Stimulated activated CD8-positive, alpha-beta memory T cell treated with anti-CD3 and anti-CD28 coated beads, Interleukin-4, amount 100 ng/mL, for 4 hours (primary cell): ENCODE results near the gene ATP4B.
"Not testable (repeated sequence)": the region's sequence is repeated elsewhere in the genome, so short reads cannot be mapped to it uniquely, and the experiment has no call there.

Experiments used
- DNase-seq, 2 donors: peaks; one replicate each; pipeline ENCODE4 v3.0.0-alpha.2; 2020; ENCODE audit warnings: low read depth in 2 of 2, low spot score in 1 of 2

The ATP4B gene

GRCh38 chr13:113625965-113626721 lies 31.9 kb downstream of the ATP4B start:
- DNase-seq: no peak

GRCh38 chr13:113624640-113625304 lies 33.2 kb downstream of the ATP4B start:
- not testable (repeated sequence) for DNase-seq

GRCh38 chr13:113624235-113624587 lies 33.8 kb downstream of the ATP4B start:
- no peak for DNase-seq

GRCh38 chr13:113623491-113624234 lies 34.3 kb downstream of the ATP4B start:
- no peak for DNase-seq

GRCh38 chr13:113622791-113623490 lies 35.1 kb downstream of the ATP4B start:
- no peak for DNase-seq

GRCh38 chr13:113621986-113622550 lies 35.9 kb downstream of the ATP4B start:
- not testable (repeated sequence) for DNase-seq

- DNase-seq: not testable (repeated sequence)
Observed at GRCh38 chr13:113621498-113621897, 36.5 kb downstream of the ATP4B start.

- no peak for DNase-seq
Observed at GRCh38 chr13:113621046-113621445, 37.0 kb downstream of the ATP4B start.

- no peak for DNase-seq
Observed at GRCh38 chr13:113620036-113620796, 37.8 kb downstream of the ATP4B start.

GRCh38 chr13:113618455-113618854 lies 39.5 kb downstream of the ATP4B start:
- DNase-seq: no peak

GRCh38 chr13:113617961-113618360 lies 40.0 kb downstream of the ATP4B start:
- no peak for DNase-seq

GRCh38 chr13:113616991-113617749 lies 40.8 kb downstream of the ATP4B start:
- DNase-seq: no peak

- no peak for DNase-seq
Observed at GRCh38 chr13:113616281-113616906, 41.6 kb downstream of the ATP4B start.

- no peak for DNase-seq
Observed at GRCh38 chr13:113613789-113614379, 44.1 kb downstream of the ATP4B start.

GRCh38 chr13:113612607-113613006 lies 45.4 kb downstream of the ATP4B start:
- no peak for DNase-seq

- no peak for DNase-seq
Observed at GRCh38 chr13:113611996-113612395, 46.0 kb downstream of the ATP4B start.

GRCh38 chr13:113610266-113610665 lies 47.7 kb downstream of the ATP4B start:
- no peak for DNase-seq

GRCh38 chr13:113609616-113610015 lies 48.4 kb downstream of the ATP4B start:
- DNase-seq: no peak
